Mesenchymal stem cell (in vitro differentiated cells and primary cell): Measurements from ENCODE around the gene KDM8.

ENCODE experiments used
- DNase-seq: peaks from one replicate; pipeline ENCODE4 v3.0.0-alpha.2; 2013
- H2AFZ ChIP-seq: one replicate; pipeline ENCODE4 v1.6.1; 2013; ENCODE audit warnings: low read depth, mild to moderate bottlenecking, control low read depth, inconsistent platforms, low read length, moderate library complexity
- H2AK5ac ChIP-seq: 2 replicates; pipeline ENCODE4 v1.6.1; 2013; ENCODE audit warnings: low read length, moderate library complexity, mild to moderate bottlenecking, inconsistent platforms; ENCODE audit not compliant: severe bottlenecking
- H2BK120ac ChIP-seq: one replicate; pipeline ENCODE4 v1.6.1; 2013; ENCODE audit warnings: low read depth, mild to moderate bottlenecking, inconsistent platforms, low read length, moderate library complexity
- H2BK12ac ChIP-seq, 2 experiments: one replicate each; pipeline ENCODE4 v1.6.1; 2013; ENCODE audit warnings: inconsistent platforms in 2 of 2, low read length in 2 of 2, mild to moderate bottlenecking in 2 of 2, moderate library complexity in 2 of 2, control low read depth in 1 of 2
- H2BK15ac ChIP-seq: one replicate; pipeline ENCODE4 v1.6.1; 2013; ENCODE audit warnings: mild to moderate bottlenecking, low read depth, inconsistent platforms; ENCODE audit not compliant: poor library complexity, severe bottlenecking
- H2BK5ac ChIP-seq: 2 replicates; pipeline ENCODE4 v1.6.1; 2013; ENCODE audit warnings: low read depth, mild to moderate bottlenecking, low read length, control low read depth, inconsistent platforms; ENCODE audit not compliant: poor library complexity, severe bottlenecking
- H3K14ac ChIP-seq, 2 experiments: one replicate each; pipeline ENCODE4 v1.6.1; 2013; ENCODE audit warnings: inconsistent platforms in 2 of 2, low read length in 2 of 2, control low read depth in 1 of 2, mild to moderate bottlenecking in 1 of 2, moderate library complexity in 1 of 2
- H3K18ac ChIP-seq, 2 experiments: one replicate each; pipeline ENCODE4 v1.6.1; 2013; ENCODE audit warnings: inconsistent platforms in 2 of 2, low read length in 2 of 2, control low read depth in 1 of 2, low read depth in 1 of 2, mild to moderate bottlenecking in 1 of 2
- H3K23ac ChIP-seq, 2 experiments: one replicate each; pipeline ENCODE4 v1.6.1; 2013; ENCODE audit warnings: inconsistent platforms in 2 of 2, low read length in 2 of 2, mild to moderate bottlenecking in 2 of 2, moderate library complexity in 2 of 2, control low read depth in 1 of 2
- H3K27ac ChIP-seq: 2 replicates; pipeline ENCODE4 v1.5.1; 2013; ENCODE audit warnings: mild to moderate bottlenecking, moderate library complexity, low read length, control low read depth, inconsistent platforms; ENCODE audit not compliant: poor library complexity, severe bottlenecking
- H3K27me3 ChIP-seq, 2 experiments: 2 replicates each; pipeline versions ENCODE4 v1.6.1 to v1.7.0; 2013; ENCODE audit warnings: low read length in 2 of 2, mild to moderate bottlenecking in 2 of 2, moderate library complexity in 2 of 2, control low read depth in 1 of 2, inconsistent platforms in 1 of 2; ENCODE audit not compliant: control insufficient read depth in 1 of 2, insufficient read depth in 1 of 2
- H3K36me3 ChIP-seq, 2 experiments: 2 replicates each; pipeline versions ENCODE4 v1.6.1 to v1.7.0; 2013; ENCODE audit warnings: low read length in 2 of 2, control low read depth in 1 of 2, inconsistent platforms in 1 of 2, low read depth in 1 of 2, mild to moderate bottlenecking in 1 of 2; ENCODE audit not compliant: insufficient read depth in 2 of 2, control insufficient read depth in 1 of 2
- H3K4ac ChIP-seq, 2 experiments: one replicate each; pipeline ENCODE4 v1.6.1; 2013; ENCODE audit warnings: inconsistent platforms in 2 of 2, low read length in 2 of 2, mild to moderate bottlenecking in 2 of 2, moderate library complexity in 2 of 2, control low read depth in 1 of 2, low read depth in 1 of 2
- H3K4me1 ChIP-seq: 2 replicates; pipeline ENCODE4 v1.6.1; 2013; ENCODE audit warnings: low read depth, low read length, control low read depth; ENCODE audit not compliant: control insufficient read depth, insufficient read depth
- H3K4me2 ChIP-seq: 2 replicates; pipeline ENCODE4 v1.6.1; 2013; ENCODE audit warnings: low read length, mild to moderate bottlenecking, inconsistent platforms; ENCODE audit not compliant: poor library complexity, severe bottlenecking
- H3K4me3 ChIP-seq, 2 experiments: 2 replicates each; pipeline versions ENCODE4 v1.5.1 to v1.7.0; 2013; ENCODE audit warnings: low read length in 2 of 2, mild to moderate bottlenecking in 2 of 2, control low read depth in 1 of 2, low read depth in 1 of 2; ENCODE audit not compliant: insufficient read depth in 1 of 2
- H3K79me1 ChIP-seq: replicated peaks from 2 replicates; pipeline ENCODE4 v1.6.1; 2013; ENCODE audit warnings: mild to moderate bottlenecking, control low read depth, low read length, inconsistent platforms; ENCODE audit not compliant: poor library complexity, severe bottlenecking
- H3K9ac ChIP-seq: 2 replicates; pipeline ENCODE4 v1.7.0; 2013; ENCODE audit warnings: mild to moderate bottlenecking, low read length, moderate library complexity
- H3K9me3 ChIP-seq: 2 replicates; pipeline ENCODE4 v1.7.0; 2013; ENCODE audit warnings: mild to moderate bottlenecking, low read length; ENCODE audit not compliant: control insufficient read depth
- H4K8ac ChIP-seq: one replicate; pipeline ENCODE4 v1.6.1; 2013; ENCODE audit warnings: inconsistent platforms, mild to moderate bottlenecking, low read length, moderate library complexity
- H4K91ac ChIP-seq: one replicate; pipeline ENCODE4 v1.6.1; 2013; ENCODE audit warnings: mild to moderate bottlenecking, low read length, inconsistent platforms
- WGBS: methylation state at CpG from one replicate; pipeline ENCODE4 v1.1.7; 2013; ENCODE audit warnings: mixed read lengths; 5-methylcytosine and 5-hydroxymethylcytosine counted together

KDM8 gene

DNA sequence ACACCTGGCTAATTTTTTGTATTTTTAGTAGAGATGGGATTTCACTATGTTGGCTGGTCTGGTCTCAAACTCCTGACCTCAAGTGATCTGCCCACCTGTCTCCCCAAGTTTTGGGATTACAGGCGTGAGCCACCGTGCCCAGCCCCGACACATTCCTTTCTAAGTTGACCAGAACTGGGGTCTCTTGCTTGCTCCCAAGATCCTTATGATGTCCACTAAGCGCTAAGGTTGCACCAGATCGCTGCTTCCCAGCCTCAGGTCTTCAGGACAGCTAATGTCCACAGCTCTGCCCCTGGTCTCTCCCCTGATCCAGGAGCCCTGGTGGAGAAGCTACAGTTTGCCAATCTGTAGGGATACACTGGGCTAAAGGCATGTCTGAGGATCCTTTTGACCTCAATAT, 35.7 kb downstream of the KDM8 start:
- Histone ChIP-seq H2AK5ac (no peak overlapping the region), H3K27me3 (no peaks in the 10 kb centered on the region), H4K91ac (peak overlapping the region; percentile 43), H3K36me3 (peaks cover 2 to 7% of the 10 kb centered on the region in 2 experiments), H3K4me3 (no peak overlapping the region), H3K14ac (no peak overlapping the region), H3K23ac (no peak overlapping the region), H3K4me1 (peaks cover 45% of the 10 kb centered on the region), H2BK5ac (no peak overlapping the region), H3K4ac (peak overlapping the region; percentile 9 to 40), H3K27ac (no peak overlapping the region), H3K9me3 (no peaks in the 10 kb centered on the region), H3K9ac (no peak overlapping the region), H3K4me2 (no peak overlapping the region), H2AFZ (no peak overlapping the region), H3K79me1 (peaks cover 28% of the 10 kb centered on the region), H2BK120ac (no peak overlapping the region), H2BK12ac (peak overlapping the region in 1 of 2 experiments; percentile 23), H3K18ac (peak overlapping the region; percentile 28 to 31), H2BK15ac (peak overlapping the region; percentile 30), H4K8ac (no peak overlapping the region)
- DNase-seq, result no peak
- over 99% methylated on average over 5 of the region's 5 CpGs for WGBS

DNA sequence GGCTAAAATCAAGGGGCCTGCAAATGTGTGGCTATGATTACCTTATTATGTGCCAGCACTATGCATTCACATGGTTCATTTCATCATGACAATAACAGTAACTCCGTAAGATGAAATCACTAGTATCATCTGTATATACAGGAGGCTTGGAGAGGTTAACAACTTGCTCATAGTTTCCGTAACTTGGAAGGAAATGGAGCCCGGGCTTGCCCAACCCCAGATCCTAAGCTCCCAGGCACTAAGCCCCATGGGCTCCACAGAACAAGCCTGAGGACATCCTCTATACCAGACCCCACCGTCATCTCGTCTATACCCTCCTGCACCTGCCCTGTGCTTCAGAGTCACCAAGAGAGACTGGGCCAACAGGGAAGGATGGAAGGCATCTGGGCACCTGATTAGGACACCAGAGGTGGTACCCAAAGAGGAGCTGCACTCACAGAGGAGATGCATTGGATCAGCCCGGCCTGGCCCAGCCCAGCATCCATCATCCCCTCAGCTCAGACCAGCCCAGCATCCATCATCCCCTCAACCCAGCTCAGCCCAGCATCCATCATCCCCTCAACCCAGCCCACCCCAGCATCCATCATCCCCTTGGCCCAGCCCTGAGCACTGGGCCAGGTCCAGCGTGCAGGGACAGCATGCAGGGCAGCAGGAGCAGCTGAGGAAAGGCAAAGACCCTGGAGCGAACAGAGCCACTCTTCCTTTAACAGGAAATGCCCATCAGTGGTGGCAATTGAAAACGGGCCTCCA, 36.8 kb downstream of the KDM8 start:
- H3K9me3 ChIP-seq, result no peaks in the 10 kb centered on the region
- no peak overlapping the region for H3K4me2 ChIP-seq
- H4K8ac ChIP-seq, result peak overlapping the region; percentile 66
- no peak overlapping the region for H3K27ac ChIP-seq
- peak overlapping the region; percentile 92 for H2BK15ac ChIP-seq
- H4K91ac ChIP-seq, result peak overlapping the region; percentile 97
- H2BK12ac ChIP-seq, result peak overlapping the region; percentile 73 to 99
- H2BK5ac ChIP-seq, result no peak overlapping the region
- no peak overlapping the region for H2AFZ ChIP-seq
- H3K23ac ChIP-seq, result peak overlapping the region in 1 of 2 experiments; percentile 44
- no peak overlapping the region for H3K9ac ChIP-seq
- H3K36me3 ChIP-seq, result peaks cover 0 to 8% of the 10 kb centered on the region in 2 experiments
- H3K79me1 ChIP-seq, result peaks cover 32% of the 10 kb centered on the region
- no peaks in the 10 kb centered on the region for H3K27me3 ChIP-seq
- peak; percentile 88 for DNase-seq
- H3K4me3 ChIP-seq, result no peak overlapping the region
- peak overlapping the region; percentile 78 to 93 for H3K4ac ChIP-seq
- H3K18ac ChIP-seq, result peak overlapping the region; percentile 71 to 86
- peaks cover 55% of the 10 kb centered on the region for H3K4me1 ChIP-seq
- peak overlapping the region in 1 of 2 experiments; percentile 53 for H3K14ac ChIP-seq
- peak overlapping the region; percentile 93 for H2AK5ac ChIP-seq
- H2BK120ac ChIP-seq, result peak overlapping the region; percentile 81
- WGBS, result 87% methylated on average over 8 of the region's 9 CpGs

DNA sequence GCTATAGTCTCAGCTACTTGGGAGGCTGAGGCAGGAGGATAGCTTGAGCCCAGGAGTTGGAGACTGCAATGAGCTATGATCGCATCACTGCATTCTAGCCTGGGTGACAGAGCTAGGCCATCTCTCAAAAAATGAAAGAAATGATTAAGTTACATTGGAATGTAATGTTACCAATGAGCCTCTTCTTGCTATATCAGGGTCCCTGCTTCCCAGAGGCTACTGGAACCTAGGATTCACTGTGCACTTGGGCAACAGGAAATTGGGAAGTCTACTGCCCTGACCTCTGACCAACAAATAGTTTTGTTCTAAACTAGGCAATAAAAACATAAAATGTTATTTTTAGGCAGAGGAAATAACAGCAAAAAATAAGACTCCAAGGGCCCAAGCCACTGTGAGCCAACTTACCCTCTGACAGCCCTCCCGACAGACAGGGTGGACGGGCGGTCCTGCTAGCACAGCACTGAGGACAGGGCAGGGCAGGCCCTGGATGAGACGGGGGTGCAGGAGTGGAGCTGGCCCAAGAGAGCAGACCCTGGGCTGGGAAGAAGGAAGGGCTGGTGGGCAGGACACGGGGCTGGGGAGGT, 37.7 kb downstream of the KDM8 start:
- Histone ChIP-seq H4K8ac (peak overlapping the region; percentile 99), H2BK120ac (peak overlapping the region; percentile 96), H2AK5ac (peak overlapping the region; percentile 95), H3K27me3 (no peaks in the 10 kb centered on the region), H2AFZ (no peak overlapping the region), H3K4ac (peak overlapping the region; percentile 90 to 95), H3K18ac (peak overlapping the region; percentile 96 to 98), H3K9ac (peak overlapping the region; percentile 12), H3K4me3 (no peak overlapping the region), H3K14ac (peak overlapping the region in 1 of 2 experiments; percentile 89), H2BK5ac (peak overlapping the region; percentile 92), H3K79me1 (peaks cover 25% of the 10 kb centered on the region), H3K4me2 (no peak overlapping the region), H3K27ac (peak overlapping the region; percentile 79), H2BK12ac (peak overlapping the region; percentile 99 to 100), H3K4me1 (peaks cover 49% of the 10 kb centered on the region), H2BK15ac (no peak overlapping the region), H3K36me3 (peaks cover 0 to 8% of the 10 kb centered on the region in 2 experiments), H3K9me3 (no peaks in the 10 kb centered on the region), H3K23ac (peak overlapping the region; percentile 84 to 86), H4K91ac (peak overlapping the region; percentile 99)
- WGBS, result 10% methylated on average over 4 of the region's 6 CpGs
- DNase-seq, result peak; percentile 92

DNA sequence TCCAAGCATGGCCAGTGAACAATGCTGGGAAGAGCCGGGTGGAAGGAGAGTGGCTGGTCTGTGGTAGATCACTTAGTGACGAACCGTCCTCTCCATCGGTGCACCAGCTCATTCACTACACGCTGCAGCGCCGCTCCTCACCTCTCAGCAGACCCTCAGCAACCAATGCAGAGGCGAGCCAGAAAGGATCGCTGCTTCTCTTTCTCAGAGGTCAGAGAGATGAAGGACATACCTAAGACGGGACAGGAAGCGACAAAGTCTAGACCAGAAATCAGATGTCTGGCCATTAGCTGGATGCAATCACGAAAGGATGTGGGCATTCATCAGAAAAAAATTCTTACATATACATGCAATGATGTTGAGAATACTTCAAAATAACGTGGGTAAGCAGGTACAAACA, 38.3 kb downstream of the KDM8 start:
- Histone ChIP-seq H3K9me3 (no peaks in the 10 kb centered on the region), H3K4me2 (no peak overlapping the region), H3K23ac (peak overlapping the region in 1 of 2 experiments; percentile 14), H2AK5ac (peak overlapping the region; percentile 95), H3K14ac (peak overlapping the region in 1 of 2 experiments; percentile 89), H3K27ac (peak overlapping the region; percentile 79), H4K8ac (peak overlapping the region; percentile 99), H2AFZ (peak overlapping the region; percentile 44), H2BK12ac (peak overlapping the region; percentile 99 to 100), H2BK15ac (no peak overlapping the region), H3K79me1 (peaks cover 25% of the 10 kb centered on the region), H3K9ac (no peak overlapping the region), H3K18ac (peak overlapping the region; percentile 96 to 98), H2BK5ac (no peak overlapping the region), H3K4me3 (no peak overlapping the region), H2BK120ac (peak overlapping the region; percentile 96), H3K4ac (peak overlapping the region; percentile 90 to 95), H3K4me1 (peaks cover 50% of the 10 kb centered on the region), H3K27me3 (no peaks in the 10 kb centered on the region), H4K91ac (peak overlapping the region; percentile 99), H3K36me3 (peaks cover 0 to 8% of the 10 kb centered on the region in 2 experiments)
- DNase-seq, result peak; percentile 80
- 33% methylated on average over 10 of the region's 13 CpGs for WGBS
